Nephron progenitor cell (in vitro differentiated cells): ENCODE data around the gene EDN2.

Experiments used
- DNase-seq: peaks from one replicate; pipeline ENCODE4 v3.0.0; 2021
- H3K27ac Mint-ChIP-seq: 2 replicates; pipeline ENCODE4 v1.8.0; 2021; ENCODE audit warnings: mild to moderate bottlenecking, moderate library complexity, mixed read lengths
- H3K27me3 Mint-ChIP-seq: 2 replicates; pipeline ENCODE4 v1.8.0; 2021; ENCODE audit warnings: mild to moderate bottlenecking, low read depth, mixed read lengths; ENCODE audit not compliant: poor library complexity
- H3K36me3 Mint-ChIP-seq: 2 replicates; pipeline ENCODE4 v1.8.0; 2021; ENCODE audit warnings: low read depth, mixed read lengths
- H3K4me1 Mint-ChIP-seq: 2 replicates; pipeline ENCODE4 v1.8.0; 2021; ENCODE audit warnings: mixed read lengths
- H3K4me3 Mint-ChIP-seq: 2 replicates; pipeline ENCODE4 v1.8.0; 2021; ENCODE audit warnings: mild to moderate bottlenecking, moderate library complexity, mixed read lengths
- H3K9me3 Mint-ChIP-seq: 2 replicates; pipeline ENCODE4 v1.8.0; 2021; ENCODE audit warnings: mild to moderate bottlenecking, moderate library complexity, mixed read lengths
- TF ChIP-seq, protein P1 (sequence below): fragments of 200-600 bp; sonication (generic); IDR thresholded peaks from 2 replicates; pipeline ENCODE4 v1.5.0; 2021; ENCODE audit warnings: antibody characterized with exemption

The EDN2 gene

DNA sequence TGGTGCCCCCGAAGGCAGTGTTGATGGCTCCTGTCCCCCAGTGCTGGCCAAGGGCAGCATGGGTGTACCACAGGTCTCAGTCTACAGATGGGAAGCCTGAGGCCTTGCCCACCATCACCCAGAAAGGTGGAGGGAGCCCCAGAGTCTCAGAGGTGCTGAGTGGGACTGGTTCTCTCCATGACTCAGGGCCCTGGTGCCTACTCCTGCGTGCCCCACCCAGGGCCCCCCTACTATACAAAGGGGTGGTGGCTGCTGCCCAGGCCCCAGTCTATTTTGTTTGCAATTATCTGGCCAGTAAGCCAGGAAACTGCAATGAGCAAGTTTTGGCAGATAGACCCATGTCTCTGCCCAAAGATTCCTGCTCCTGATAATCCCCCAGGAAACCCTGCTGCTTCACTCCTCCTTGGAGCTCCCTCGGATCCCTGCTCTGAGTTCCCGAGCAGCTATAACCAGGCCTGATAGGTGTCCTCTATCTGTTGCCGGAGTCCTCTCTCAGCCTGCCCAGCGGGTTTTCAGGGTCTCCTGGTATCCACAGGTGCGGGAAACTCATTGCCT is 41.7 kb downstream of the EDN2 start:
- TF ChIP-seq, protein P1, sequence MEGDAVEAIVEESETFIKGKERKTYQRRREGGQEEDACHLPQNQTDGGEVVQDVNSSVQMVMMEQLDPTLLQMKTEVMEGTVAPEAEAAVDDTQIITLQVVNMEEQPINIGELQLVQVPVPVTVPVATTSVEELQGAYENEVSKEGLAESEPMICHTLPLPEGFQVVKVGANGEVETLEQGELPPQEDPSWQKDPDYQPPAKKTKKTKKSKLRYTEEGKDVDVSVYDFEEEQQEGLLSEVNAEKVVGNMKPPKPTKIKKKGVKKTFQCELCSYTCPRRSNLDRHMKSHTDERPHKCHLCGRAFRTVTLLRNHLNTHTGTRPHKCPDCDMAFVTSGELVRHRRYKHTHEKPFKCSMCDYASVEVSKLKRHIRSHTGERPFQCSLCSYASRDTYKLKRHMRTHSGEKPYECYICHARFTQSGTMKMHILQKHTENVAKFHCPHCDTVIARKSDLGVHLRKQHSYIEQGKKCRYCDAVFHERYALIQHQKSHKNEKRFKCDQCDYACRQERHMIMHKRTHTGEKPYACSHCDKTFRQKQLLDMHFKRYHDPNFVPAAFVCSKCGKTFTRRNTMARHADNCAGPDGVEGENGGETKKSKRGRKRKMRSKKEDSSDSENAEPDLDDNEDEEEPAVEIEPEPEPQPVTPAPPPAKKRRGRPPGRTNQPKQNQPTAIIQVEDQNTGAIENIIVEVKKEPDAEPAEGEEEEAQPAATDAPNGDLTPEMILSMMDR: no peak
- Mint-ChIP-seq H3K27ac (no peak overlapping the region), H3K36me3 (no peaks in the 10 kb centered on the region), H3K27me3 (peaks cover 13% of the 10 kb centered on the region), H3K4me1 (peaks cover 10% of the 10 kb centered on the region), H3K9me3 (peaks cover 11% of the 10 kb centered on the region), H3K4me3 (no peak overlapping the region)
- no peak for DNase-seq

DNA sequence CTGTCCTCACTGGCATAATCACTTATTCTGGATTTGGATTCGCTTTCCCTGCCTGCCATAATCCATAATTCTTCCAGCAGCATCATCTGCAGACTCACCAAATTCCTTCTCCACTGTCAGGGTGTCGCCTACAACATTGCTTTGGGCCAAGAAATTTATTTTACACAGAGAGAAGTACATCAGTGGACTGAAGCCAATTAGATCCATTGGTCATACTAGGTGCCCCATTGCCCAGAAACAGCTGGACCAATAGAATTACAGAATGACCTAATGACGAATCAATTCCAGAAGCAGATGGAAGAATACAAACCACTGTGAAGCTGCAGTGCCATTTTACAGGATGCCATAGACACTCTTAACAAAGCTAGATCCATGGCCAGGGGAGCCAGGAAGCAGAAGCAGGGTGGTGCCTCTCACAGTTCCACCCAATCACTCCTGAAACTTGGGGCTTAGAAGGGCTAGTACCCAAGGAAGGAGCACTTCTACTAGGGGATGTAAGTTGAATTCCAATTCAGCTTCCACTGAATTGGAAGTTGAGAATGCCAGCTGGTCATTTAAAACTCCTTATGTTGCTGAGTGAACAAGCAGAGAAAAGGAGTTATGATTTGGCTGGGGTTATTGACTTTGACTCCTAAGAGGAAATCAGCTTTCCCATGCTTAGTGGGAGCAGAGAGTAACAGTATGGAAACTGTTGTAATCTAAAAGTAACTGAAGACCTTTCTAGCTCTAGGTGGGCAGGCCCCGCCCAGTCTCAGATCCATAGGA is 44.0 kb downstream of the EDN2 start:
- Mint-ChIP-seq H3K4me1 (peaks cover 15% of the 10 kb centered on the region), H3K27me3 (peaks cover 20% of the 10 kb centered on the region), H3K27ac (no peak overlapping the region), H3K9me3 (peaks cover 11% of the 10 kb centered on the region), H3K4me3 (no peak overlapping the region), H3K36me3 (no peaks in the 10 kb centered on the region)
- no peak for DNase-seq
- TF ChIP-seq, protein P1: no peak

DNA sequence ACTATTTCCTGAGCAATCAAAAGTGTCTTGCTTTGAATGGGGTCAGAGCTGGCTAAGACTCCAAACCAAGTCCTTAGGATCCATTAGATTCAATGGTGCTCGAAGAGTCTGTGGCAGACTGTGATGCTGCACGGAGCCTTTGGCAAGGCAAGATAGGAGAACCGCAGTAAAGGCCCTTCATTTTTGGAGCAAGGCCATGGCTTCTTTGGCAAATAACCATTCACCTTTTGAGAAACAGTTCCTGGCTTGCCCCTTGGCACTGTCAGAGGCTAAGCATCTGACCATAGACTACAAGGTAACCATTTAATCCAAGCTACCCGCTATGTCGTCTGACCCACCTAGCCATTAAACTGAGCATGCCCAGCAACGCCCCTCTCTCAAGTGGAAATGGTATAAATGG is 45.2 kb downstream of the EDN2 start:
- Mint-ChIP-seq H3K9me3 (peaks cover under 1% of the 10 kb centered on the region), H3K36me3 (no peaks in the 10 kb centered on the region), H3K4me3 (no peak overlapping the region), H3K27ac (no peak overlapping the region), H3K27me3 (peaks cover 20% of the 10 kb centered on the region), H3K4me1 (peaks cover 27% of the 10 kb centered on the region)
- no peak for DNase-seq
- TF ChIP-seq, protein P1: no peak

DNA sequence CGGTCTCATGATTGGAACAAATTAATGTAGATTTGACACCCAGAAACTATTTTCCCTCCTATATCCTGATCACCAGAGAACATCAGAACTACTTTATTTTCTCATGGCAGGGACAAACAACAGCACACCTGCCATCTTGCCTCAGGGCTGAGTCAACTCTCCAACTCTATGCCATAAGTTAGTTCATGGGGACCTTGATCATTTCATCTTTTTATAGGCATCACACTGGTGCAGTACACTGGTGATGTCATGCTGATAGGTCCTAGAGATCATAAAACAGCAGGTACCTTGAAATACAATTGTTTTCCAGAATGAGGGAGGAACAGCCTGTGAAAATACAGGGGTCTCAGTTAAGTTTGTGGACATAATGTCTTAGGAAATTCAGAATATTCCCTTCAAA is 45.8 kb downstream of the EDN2 start:
- TF ChIP-seq, protein P1: no peak
- Mint-ChIP-seq H3K4me1 (peaks cover 33% of the 10 kb centered on the region), H3K27ac (no peak overlapping the region), H3K36me3 (no peaks in the 10 kb centered on the region), H3K27me3 (peaks cover 20% of the 10 kb centered on the region), H3K9me3 (no peaks in the 10 kb centered on the region), H3K4me3 (no peak overlapping the region)
- DNase-seq: no peak

DNA sequence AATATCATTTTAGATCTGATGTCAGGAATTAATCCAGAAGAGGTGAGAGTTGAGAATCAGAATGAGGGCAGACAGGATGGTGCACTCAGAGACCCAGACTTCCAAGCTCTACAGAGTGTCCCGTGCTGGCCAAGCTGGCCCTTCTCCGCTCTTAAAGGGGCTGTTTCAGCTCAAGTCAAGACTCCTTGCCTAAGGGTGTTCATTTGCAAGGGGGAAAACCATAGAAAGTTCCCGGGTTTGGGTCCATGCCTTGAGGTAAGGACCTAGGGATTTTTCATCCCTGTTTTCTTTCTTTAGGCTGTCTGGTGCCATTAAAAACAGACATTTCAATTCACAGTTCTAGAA is 47.5 kb downstream of the EDN2 start:
- Mint-ChIP-seq H3K27me3 (peaks cover 17% of the 10 kb centered on the region), H3K27ac (no peak overlapping the region), H3K4me3 (no peak overlapping the region), H3K36me3 (no peaks in the 10 kb centered on the region), H3K9me3 (no peaks in the 10 kb centered on the region), H3K4me1 (peaks cover 42% of the 10 kb centered on the region)
- TF ChIP-seq, protein P1: no peak
- DNase-seq: no peak
